NB4 (cell line): Measurements from ENCODE around the gene GIT2.
A peak's percentile ranks its signal among the peaks of the same experiment; 100 is the strongest.

ENCODE experiments used
- POLR2A ChIP-seq: IDR thresholded peaks from 2 replicates; pipeline ENCODE4 v1.6.1; 2011; ENCODE audit warnings: mild to moderate bottlenecking; ENCODE audit not compliant: insufficient read length; ENCODE audit errors: extremely low read depth
- TF ChIP-seq, protein P1 (sequence below): IDR thresholded peaks from one replicate; pipeline ENCODE4 v1.5.1; 2012; ENCODE audit warnings: low read depth, low read length
- TF ChIP-seq, protein P2 (sequence below): IDR thresholded peaks from 2 replicates; pipeline ENCODE4 v1.6.1; 2011; ENCODE audit warnings: low read depth, low read length

DNA sequence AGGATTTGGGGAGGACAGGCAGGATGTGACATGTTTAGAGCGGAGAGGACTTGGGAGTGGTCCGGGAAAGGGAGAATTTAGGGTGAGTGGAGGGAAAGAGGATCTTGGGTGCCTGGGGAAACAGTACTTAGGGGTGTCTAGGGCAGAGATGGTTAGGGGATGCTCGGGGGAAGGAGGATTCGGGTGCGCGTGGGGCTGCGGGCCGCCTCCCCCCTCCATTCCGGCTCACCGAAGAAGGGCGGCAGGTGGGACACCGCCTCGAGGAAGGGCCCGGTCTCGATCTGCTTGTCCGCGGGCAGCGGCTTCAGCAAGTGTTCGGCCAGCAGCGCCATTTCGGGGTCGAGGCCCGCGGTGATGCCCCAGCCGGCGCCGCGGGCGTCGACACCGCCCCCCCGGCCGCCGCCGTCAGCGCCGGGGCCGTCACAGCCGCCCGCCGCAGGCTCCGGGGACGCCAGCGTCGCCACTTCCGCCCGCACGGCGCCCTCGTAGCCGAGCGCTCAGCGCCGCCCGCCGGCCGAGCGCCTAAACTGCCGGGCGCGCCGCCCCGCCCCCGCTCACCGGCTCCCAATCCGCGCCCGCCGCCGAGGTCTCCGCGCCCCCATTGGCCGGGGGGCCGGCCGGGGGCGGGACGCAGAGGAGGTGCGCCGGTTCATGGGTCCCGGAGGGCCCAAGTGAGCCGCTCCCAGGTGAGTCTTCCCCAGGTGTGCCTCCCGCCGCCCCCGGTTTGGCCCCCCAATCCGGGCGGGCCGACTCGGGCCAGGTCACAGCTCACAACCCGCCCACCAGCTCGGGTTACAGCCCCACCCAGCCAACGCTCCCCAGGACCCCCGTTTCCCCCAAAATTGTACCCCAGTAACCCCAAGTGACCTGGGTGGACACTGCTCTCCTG, 115.9 kb downstream of the GIT2 start, which contains the start of gene GLTP:
- TF ChIP-seq, protein P1, sequence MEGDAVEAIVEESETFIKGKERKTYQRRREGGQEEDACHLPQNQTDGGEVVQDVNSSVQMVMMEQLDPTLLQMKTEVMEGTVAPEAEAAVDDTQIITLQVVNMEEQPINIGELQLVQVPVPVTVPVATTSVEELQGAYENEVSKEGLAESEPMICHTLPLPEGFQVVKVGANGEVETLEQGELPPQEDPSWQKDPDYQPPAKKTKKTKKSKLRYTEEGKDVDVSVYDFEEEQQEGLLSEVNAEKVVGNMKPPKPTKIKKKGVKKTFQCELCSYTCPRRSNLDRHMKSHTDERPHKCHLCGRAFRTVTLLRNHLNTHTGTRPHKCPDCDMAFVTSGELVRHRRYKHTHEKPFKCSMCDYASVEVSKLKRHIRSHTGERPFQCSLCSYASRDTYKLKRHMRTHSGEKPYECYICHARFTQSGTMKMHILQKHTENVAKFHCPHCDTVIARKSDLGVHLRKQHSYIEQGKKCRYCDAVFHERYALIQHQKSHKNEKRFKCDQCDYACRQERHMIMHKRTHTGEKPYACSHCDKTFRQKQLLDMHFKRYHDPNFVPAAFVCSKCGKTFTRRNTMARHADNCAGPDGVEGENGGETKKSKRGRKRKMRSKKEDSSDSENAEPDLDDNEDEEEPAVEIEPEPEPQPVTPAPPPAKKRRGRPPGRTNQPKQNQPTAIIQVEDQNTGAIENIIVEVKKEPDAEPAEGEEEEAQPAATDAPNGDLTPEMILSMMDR = peak; percentile 31
- TF ChIP-seq POLR2A = no peak
- TF ChIP-seq, protein P2, sequence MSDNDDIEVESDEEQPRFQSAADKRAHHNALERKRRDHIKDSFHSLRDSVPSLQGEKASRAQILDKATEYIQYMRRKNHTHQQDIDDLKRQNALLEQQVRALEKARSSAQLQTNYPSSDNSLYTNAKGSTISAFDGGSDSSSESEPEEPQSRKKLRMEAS = no peak
